Measurements from ENCODE around the gene PTGES. TPM values are rescaled to one million over a fixed set of nuclear protein-coding genes. Genes with fewer than 3 reads are reported as not detected.

The PTGES gene
- total RNA-seq, 6 donors from 2014 or later, result 0.76 to 4.2 (median 2.5) TPM

DNA sequence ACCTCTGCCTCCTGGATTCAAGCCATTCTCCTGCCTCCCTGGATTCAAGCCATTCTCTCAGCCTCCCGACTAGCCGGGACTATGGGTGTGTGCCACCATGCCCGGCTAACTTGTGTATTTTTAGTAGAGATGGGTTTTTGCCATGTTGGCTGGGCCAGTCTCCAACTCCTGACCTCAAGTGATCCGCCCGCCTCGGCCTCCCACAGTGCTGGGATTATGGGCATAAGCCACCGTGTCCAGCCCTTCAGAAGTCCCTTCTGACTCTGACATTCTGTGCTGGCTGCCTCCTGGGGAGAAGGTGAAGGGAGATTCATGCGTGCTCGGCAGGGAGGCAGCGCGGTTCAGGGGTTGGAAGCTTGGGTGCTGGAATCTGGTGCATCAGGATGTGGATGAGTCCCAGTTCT is 58.6 kb downstream of the PTGES start:
- H3K27me3 ChIP-seq, result peaks cover 0 to 11% (median 5%) of the 10 kb centered on the region in 4 donors
- H3K36me3 ChIP-seq, result no peaks in the 10 kb centered on the region
- DNase-seq (no peak), ATAC-seq (ENCODE audit: low FRiP score in 2 of 2) (no peak)
- peaks cover 6 to 18% (median 11%) of the 10 kb centered on the region in 4 donors for H3K4me1 ChIP-seq
- no peak for TF ChIP-seq EP300 (IDR thresholded peaks at IDR 0.05)
- TF ChIP-seq, protein P1, sequence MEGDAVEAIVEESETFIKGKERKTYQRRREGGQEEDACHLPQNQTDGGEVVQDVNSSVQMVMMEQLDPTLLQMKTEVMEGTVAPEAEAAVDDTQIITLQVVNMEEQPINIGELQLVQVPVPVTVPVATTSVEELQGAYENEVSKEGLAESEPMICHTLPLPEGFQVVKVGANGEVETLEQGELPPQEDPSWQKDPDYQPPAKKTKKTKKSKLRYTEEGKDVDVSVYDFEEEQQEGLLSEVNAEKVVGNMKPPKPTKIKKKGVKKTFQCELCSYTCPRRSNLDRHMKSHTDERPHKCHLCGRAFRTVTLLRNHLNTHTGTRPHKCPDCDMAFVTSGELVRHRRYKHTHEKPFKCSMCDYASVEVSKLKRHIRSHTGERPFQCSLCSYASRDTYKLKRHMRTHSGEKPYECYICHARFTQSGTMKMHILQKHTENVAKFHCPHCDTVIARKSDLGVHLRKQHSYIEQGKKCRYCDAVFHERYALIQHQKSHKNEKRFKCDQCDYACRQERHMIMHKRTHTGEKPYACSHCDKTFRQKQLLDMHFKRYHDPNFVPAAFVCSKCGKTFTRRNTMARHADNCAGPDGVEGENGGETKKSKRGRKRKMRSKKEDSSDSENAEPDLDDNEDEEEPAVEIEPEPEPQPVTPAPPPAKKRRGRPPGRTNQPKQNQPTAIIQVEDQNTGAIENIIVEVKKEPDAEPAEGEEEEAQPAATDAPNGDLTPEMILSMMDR (IDR thresholded peaks at IDR 0.05), result no peak
- no peaks in the 10 kb centered on the region for H3K9me3 ChIP-seq
- 70 to 82% methylated on average over 9 to 11 of the region's 11 CpGs for WGBS, 2 donors
- no peak overlapping the region for H3K4me3 ChIP-seq
- H3K27ac ChIP-seq, result no peak overlapping the region

DNA sequence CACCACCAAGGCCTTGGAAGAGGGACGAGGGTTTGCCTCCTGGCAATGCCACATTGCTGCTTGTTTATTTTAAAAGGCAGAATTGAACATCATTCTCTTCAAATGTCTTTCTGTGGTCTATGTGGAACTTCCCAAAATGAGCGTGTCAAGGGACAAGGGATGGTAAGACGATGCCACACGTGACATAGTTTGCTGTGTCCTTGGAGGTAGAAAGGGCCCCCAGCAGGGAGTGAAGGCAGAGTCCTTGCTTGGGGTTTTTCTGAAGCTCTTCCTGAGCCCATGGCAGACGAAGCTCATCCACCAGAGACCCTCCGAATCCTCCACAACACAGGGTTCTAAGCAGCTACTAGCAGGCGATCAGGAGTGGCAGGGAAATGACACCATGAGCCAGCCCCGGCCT is 59.1 kb downstream of the PTGES start:
- Histone ChIP-seq H3K9me3 (no peaks in the 10 kb centered on the region), H3K36me3 (no peaks in the 10 kb centered on the region), H3K27me3 (peaks cover 0 to 11% (median 5%) of the 10 kb centered on the region in 4 donors), H3K27ac (no peak overlapping the region), H3K4me3 (no peak overlapping the region), H3K4me1 (peaks cover 6 to 18% (median 11%) of the 10 kb centered on the region in 4 donors)
- DNase-seq, result no peak
- ATAC-seq (ENCODE audit: low FRiP score in 2 of 2), result no peak
- no peak for TF ChIP-seq EP300 (IDR thresholded peaks at IDR 0.05)
- TF ChIP-seq POLR2A (IDR thresholded peaks at IDR 0.05), result no peak
- TF ChIP-seq, protein P1 (IDR thresholded peaks at IDR 0.05), result no peak
- TF ChIP-seq POLR2AphosphoS5 (IDR thresholded peaks at IDR 0.05), result no peak
- 73 to 74% methylated on average over 8 of the region's 8 CpGs for WGBS, 2 donors

DNA sequence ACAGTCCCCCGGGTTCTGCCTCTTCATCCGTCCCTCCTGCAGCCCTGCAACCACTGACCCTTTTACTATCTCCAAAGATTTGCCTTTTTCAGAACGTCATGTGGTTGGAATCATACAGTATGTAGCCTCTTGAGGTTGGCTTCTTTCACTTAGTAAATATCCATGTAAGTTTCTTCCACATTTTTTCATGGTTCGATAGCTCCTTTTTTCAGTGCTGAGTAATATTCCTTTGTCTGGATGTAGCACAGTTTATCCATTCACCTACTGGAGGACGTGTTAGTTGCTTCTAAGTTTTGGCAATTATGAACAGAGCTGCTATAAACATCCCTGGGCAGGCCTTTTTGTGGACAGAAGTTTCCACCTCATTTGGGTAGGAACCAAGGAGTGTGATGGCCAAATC is 60.3 kb downstream of the PTGES start:
- Histone ChIP-seq H3K27ac (no peak overlapping the region), H3K4me1 (peaks cover 2 to 8% (median 5%) of the 10 kb centered on the region in 4 donors), H3K36me3 (no peaks in the 10 kb centered on the region)

More for the DNA sequence above, 60.3 kb downstream of the PTGES start:
- Histone ChIP-seq H3K9me3 (no peaks in the 10 kb centered on the region), H3K27me3 (peaks cover 0 to 8% (median 5%) of the 10 kb centered on the region in 4 donors), H3K4me3 (no peak overlapping the region)
- no peak for TF ChIP-seq POLR2AphosphoS5 (IDR thresholded peaks at IDR 0.05)
- TF ChIP-seq EP300 (IDR thresholded peaks at IDR 0.05), result no peak
- TF ChIP-seq, protein P1 (IDR thresholded peaks at IDR 0.05), result no peak
- ATAC-seq (ENCODE audit: low FRiP score in 2 of 2), result no peak
- DNase-seq, result no peak
- 85 to 89% methylated on average over 5 of the region's 5 CpGs for WGBS, 2 donors

Other genes starting within 250 kb of the PTGES start
- gene C9orf50, start 131.9 kb downstream of the PTGES start, total RNA-seq, result not detected
- gene NTMT1, start 126.9 kb downstream of the PTGES start, total RNA-seq, result 10 to 100 TPM; 15.0 to 37.7 (median 23.6) TPM
- gene ASB6, start 110.9 kb downstream of the PTGES start, total RNA-seq, result 10 to 100 TPM; 15.4 to 51.3 (median 21.9) TPM
- 1 to 10 TPM in 2 of 6 donors, under 1 TPM in 1, not detected in 3; 0.61 to 5.8 (median 1.3) TPM for gene PRRX2, start 87.4 kb downstream of the PTGES start, total RNA-seq
- gene TOR1B, start 50.1 kb upstream of the PTGES start, total RNA-seq, result 10 to 100 TPM; 13.0 to 37.4 (median 25.0) TPM
- gene TOR1A, start 71.1 kb upstream of the PTGES start, total RNA-seq, result 10 to 100 TPM; 15.6 to 56.5 (median 34.7) TPM
- 10 to 100 TPM; 17.8 to 66.6 (median 36.5) TPM for gene C9orf78, start 82.2 kb upstream of the PTGES start, total RNA-seq
- gene USP20, start 82.4 kb upstream of the PTGES start, total RNA-seq, result 10 to 100 TPM; 17.3 to 75.4 (median 26.2) TPM